NCI-H1417 treated with DMSO at 0.1 percent for 48 hours (cell line): ENCODE results near the gene ZBTB5.
"Not testable (repeated sequence)": the region's sequence is repeated elsewhere in the genome, so short reads cannot be mapped to it uniquely, and the experiment has no call there.

Experiments used
- DNase-seq: peaks from one replicate; lab custom pipeline; 2025; lab: John Stamatoyannopoulos, UW

Gene ZBTB5

DNA sequence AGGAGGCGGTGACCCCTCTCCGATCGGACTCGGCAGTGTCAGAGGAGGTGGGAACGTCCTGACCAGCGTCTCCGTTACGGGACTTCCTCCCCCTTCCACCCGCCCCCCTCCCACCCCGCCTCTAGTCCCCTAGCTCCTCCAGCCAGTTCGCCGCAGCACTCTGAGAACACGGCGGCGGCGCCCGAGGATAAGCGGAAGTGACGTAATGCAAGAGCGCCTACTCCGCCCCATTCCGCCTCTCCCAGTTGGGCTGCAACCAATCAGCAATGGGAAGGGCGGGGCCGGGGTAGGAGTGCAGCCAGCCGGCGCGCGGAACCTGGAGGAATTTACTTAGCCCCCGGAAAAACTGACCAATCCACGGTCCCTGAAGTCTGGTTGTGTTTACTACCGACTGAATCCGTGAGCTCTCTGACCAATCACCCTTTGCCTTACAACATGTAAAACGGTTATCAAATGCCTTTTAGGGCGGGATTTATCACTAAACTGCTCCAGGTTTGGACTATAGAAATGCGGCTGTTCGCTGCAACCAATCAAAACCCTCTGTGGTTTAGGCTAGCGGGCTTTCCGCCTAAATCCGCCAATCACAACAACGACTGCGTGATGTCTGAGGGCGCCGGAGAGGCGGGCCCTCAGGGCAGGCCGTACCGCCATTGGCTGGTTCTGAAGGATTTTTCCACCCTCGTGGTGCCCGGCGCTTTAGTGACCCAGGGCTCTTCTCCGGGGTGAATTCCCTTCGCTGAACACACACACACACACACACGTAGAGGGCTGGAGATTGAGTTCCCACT is at the start of gene ZBTB5:
Gene ZBTB5, minus strand, starts transcription at position 202 of the 788 bp plus-strand sequence. CDS start 22,899 bp downstream, outside the sequence.
- peak; percentile 94 for DNase-seq

DNA sequence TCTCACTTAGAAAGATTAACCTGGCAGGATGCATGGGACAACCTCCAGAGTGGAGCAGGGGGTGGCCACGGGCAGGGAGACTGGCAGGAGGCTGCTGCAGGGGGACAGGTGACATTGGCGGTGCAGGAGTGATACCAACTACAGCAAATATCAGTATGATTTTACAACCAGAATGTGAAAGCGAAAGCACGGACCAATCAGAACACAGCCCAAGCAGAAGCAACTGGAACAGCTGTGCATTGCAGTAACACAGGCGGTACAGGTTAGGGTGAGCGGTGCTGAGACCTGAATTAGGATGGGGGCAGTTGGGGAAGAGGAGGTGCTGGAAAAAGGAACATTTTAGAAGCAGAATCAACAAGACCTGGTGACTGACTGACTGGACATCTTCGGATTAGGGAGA is 49.7 kb upstream of the ZBTB5 start:
- DNase-seq, result no peak

- not testable (repeated sequence) for DNase-seq
Observed at GRCh38 chr9:37514415-37514814, 49.2 kb upstream of the ZBTB5 start.

- no peak for DNase-seq
Observed at GRCh38 chr9:37512437-37512836, 47.2 kb upstream of the ZBTB5 start.

DNA sequence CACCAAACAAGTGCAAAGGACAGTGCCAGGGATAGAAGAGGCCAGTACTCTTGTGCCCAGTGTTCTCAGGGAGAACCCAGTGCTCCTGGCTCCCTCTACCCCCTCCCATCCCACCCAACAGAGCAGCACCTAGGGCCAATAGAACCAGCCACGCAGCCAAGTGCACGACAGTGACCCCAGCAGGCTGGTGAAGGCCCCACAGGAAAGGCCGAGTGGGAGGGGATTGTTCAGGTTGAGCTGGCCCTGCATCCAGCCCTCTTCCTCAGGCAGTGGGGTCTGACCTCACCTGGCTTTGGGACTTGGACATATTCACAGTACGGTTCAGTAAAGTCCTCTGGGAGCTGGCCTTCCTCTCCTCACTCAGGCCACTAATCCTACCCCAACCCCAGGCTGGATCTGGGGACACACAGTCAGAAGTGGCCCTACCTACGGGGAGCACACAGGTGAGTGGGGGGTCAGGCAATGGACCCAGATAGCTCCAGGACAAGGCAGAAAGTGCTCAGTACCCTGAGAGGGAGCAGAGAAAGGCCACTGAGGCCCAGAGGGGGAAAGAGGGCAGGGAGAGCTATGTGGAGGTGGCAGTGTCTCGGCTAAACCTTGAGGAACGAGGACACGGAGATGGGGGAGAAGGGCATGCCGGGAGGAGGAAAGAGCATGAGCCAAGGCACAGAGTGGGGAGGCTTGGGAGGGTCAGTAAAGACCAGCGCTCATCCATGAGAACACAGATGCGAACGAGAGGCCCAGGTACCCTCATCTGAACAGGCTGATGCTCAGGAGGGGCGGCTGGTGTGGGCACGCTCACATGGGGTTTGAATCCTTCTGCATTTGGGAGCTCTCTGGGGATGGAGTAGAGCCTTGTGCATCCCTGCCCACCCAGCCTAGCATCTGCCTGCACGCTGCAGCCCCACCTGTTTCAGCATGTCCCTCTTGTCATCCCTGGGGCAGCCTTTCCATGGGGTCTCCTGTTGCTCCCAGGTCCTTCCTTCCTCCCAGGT is 46.1 kb upstream of the ZBTB5 start:
- no peak for DNase-seq

DNA sequence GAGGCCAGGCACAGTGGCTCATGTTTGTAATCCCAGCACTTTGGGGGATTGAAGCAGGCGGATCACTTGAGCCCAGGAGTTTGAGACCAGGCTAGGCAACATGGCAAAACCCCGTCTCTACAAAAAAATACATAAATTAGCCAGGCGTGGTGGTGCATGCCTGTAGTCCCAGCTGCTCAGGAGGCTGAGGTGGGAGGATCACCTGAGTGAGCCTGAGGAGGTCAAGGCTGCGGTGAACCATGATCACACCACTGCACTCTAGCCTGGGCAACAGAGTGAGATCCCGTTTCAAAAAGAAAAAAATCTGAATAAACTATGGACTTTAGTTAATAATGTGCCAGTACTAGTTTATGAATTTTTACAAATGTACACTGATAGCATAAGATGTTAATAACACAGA is 44.8 kb upstream of the ZBTB5 start:
- not testable (repeated sequence) for DNase-seq

- no peak for DNase-seq
Observed at GRCh38 chr9:37509536-37509935, 44.3 kb upstream of the ZBTB5 start.

GRCh38 chr9:37508834-37509206 is 43.6 kb upstream of the ZBTB5 start:
- DNase-seq, result no peak

DNA sequence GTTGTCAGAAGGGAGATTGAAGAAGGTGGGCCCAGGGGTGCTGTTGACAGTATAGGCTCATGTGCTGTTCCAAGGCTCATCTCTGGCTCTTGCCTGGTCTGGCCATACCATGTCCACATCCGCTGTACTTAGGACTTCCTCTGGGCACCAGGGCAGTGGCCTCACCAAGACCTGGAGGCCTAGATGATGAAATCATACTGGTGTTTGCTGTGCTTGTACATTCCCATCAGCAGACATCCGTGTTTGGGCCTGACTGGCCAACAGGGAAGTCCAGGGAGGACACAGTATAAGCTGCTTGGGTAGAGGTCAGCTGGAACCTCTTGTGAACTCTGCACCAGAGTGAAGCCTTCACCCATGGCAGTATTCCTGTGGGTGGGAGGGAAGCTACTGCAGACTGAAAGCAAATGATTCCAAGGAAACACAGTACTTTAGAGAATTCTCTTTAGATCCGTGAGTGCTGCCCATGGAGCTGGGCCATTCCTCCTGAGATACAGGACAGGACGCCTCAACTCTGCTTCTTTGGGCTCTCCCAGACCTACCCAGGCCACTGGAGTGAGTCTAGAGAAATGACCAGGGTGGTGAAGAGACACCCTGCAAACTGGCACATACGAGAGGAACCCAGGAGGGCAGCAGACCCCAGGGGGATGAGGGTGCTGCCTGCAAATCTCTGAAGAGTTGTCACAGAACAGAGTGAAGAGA is 43.0 kb upstream of the ZBTB5 start:
- DNase-seq, result no peak

GRCh38 chr9:37507566-37508134 is 42.4 kb upstream of the ZBTB5 start:
- no peak for DNase-seq

- DNase-seq, result no peak
Observed at GRCh38 chr9:37504605-37505004, 39.4 kb upstream of the ZBTB5 start.

DNA sequence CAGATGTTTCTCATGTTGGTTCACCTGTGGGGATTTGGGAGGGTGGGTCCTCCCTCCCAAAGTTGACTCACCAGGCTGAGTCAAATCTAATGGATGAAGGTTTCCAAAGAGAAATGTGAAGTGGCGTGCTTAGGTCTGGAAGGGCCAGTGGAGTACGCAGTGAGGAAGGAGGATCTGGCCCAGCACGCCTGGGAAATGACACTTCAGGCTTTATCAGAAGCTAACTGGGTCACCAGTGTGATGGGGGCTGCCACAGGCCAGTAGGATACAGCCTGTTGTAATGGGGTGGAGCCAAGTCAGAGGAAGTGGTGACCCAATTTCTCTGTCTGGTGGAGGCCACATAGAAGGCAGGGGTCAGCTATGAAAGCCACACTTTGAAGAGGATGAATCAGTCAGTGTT is 38.5 kb upstream of the ZBTB5 start:
- DNase-seq, result no peak

DNA sequence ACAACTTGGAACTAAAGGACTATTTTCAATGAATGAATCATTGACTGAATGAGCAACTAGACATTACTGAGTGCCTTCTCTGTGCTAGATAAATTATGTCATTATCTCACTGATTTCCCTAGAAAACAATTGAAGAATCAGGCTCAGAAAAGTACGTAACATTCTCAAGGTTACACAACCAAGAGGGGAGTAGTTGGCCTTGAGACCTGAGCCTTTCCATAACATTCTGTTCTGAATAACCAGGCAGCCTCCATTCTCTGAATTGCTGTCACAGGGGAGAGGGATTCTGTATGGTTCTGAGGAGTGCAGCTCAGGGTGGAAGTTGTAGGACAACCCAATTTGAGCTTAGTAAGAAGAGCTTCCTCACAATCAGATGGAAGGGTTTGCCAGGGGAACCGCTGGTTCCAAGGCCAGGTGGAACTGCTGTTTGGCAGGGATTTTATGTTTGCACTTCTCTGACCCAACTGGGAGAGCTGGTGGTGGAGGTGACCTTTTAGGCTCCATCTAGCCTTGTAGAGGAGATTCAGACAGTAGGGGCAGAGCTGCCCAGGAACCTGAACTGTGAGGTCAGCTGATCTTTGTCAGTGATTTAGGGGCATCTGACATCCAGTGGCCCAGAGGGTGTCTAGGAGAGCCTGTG is 36.8 kb upstream of the ZBTB5 start:
- DNase-seq, result no peak

DNA sequence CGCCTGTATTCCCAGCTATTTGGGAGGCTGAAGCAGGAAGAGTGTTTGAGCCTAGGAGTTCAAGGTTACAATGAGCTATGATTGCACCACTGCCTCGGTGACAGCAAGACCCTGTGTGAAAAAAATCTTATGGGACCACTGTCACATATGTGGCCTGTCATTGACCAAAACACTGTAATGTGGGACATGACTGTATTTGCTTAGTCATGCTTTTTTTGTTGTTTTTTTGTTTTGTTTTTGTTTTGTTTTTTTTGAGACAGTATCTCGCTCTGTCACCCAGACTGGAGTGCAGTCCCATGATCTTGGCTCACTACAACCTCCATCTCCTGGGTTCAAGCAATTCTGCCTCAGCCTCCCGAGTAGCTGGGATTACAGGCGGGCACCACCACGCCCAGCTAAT is 34.0 kb upstream of the ZBTB5 start:
- no peak for DNase-seq

- no peak for DNase-seq
Observed at GRCh38 chr9:37498457-37498856, 33.2 kb upstream of the ZBTB5 start.

DNA sequence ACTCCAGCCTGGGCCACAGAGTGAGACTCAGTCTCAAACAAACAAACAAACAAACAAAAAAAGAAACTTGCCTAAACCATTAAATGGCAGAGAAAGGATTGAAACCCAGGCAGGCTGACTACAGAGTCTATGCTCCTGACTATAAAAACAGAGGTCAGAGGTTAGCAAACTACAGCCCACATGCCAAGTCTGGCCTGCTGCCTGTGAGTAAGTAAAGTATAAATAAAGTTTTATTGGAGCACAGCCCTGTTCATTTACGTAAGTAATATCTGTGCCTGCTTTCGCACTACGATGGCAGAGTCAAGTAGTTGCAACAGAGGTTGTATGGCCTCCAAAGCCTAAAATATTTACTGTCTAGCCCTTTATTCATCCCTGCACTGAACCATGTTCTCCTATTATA is 32.1 kb upstream of the ZBTB5 start:
- DNase-seq, result no peak

DNA sequence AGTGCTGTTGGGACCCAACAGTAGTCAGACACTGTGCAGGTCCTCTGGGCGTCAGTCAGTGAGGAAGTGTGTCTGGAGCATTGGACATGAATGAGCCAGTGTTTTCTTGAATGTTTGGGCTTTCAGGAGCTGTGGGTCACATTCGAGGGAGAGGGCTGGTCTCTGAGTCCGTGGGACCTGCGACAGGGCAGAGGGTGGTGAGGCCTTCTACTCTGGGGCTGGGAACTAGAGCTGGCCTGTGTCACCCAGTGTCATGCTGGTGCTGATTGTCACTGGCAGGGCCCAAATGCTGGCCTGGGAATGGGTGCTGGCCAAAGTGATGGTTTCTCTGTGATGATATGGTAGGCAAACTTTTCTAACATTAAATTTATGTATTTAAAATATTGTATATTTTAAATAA is 30.8 kb upstream of the ZBTB5 start:
- DNase-seq, result no peak

- no peak for DNase-seq
Observed at GRCh38 chr9:37495571-37495970, 30.3 kb upstream of the ZBTB5 start.

- no peak for DNase-seq
Observed at GRCh38 chr9:37491939-37492338, 26.7 kb upstream of the ZBTB5 start.

DNA sequence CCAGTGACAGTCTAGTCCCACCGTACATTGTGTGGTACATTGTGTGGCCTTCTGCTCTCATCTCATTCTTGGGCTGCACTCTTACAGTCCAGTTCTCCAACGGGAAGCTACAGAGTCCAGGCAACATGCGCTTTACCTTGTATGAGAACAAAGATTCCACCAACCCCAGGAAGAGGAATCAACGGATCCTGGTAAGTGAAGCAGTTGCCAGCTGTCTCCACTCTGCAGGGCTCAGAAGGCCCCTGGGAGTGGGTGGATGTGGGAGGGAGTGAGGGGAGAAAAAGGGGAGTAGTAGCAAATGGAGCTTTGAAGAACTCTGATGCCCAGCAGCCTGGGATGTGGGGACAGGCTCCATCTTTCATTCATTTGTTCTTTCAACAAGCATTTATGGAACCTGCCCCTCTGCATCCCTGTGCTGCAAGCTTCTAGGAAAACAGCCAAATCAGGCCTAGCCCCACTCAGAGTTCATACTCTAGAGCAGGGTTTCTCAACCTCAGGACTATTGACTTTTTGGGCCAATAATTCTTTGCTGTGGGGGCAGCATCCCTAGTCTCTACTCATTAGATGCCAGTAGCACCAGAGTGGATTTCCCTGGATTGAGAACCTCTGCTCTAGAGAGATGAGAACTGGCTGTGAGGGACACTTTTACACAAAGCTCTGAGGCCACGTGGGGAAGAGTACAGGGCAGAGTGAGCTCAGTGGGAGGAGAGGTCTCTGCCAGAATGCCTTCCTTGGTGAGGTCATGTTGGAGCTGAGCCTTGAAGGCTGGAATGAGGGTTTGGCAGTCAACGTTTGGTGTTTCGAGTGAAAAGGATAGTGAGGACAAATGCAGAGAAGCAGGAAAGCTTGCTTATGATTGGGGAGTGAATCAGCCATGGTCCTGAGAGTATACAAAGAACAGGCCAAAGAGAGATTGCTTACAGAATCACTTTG is 21.6 kb upstream of the ZBTB5 start:
- DNase-seq, result no peak

GRCh38 chr9:37486256-37486615 is 21.0 kb upstream of the ZBTB5 start:
- no peak for DNase-seq
